ENCODE measurements around the gene RCL1.

DNA sequence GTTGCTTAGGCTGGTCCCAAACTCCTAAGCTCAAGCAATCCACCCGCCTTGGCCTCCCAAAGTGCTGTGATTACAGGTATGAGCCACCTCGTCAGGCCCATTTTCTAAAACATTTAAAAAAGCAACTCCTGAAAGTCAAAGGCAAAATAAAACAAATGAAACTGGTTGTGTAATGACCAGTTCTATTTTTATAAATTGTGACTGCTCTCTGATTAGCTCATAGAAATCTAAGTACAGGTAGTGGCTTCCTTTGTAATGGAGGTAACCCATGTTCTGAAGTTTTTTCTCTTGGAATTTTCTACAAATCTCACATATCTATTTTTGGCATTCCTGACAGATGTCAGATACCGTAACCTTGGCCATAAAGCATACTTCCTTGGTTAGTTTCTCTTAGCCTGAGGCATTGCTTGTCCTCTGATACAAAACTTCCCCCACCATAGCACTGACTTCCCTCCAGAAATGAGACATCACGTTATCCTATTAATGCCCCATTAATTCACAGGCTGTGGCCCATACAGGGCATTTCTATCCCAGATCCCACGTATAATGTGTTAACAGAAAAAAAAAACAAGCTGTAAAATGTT, 37.6 kb upstream of the RCL1 start:
- no peak for TF ChIP-seq EZH2phosphoT487 (conservative IDR thresholded peaks at IDR 0.05; ENCODE audit: low read length)
- TF ChIP-seq, protein P1, sequence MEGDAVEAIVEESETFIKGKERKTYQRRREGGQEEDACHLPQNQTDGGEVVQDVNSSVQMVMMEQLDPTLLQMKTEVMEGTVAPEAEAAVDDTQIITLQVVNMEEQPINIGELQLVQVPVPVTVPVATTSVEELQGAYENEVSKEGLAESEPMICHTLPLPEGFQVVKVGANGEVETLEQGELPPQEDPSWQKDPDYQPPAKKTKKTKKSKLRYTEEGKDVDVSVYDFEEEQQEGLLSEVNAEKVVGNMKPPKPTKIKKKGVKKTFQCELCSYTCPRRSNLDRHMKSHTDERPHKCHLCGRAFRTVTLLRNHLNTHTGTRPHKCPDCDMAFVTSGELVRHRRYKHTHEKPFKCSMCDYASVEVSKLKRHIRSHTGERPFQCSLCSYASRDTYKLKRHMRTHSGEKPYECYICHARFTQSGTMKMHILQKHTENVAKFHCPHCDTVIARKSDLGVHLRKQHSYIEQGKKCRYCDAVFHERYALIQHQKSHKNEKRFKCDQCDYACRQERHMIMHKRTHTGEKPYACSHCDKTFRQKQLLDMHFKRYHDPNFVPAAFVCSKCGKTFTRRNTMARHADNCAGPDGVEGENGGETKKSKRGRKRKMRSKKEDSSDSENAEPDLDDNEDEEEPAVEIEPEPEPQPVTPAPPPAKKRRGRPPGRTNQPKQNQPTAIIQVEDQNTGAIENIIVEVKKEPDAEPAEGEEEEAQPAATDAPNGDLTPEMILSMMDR (IDR thresholded peaks at IDR 0.05; ENCODE audit: insufficient read depth, low read length, poor library complexity, severe bottlenecking): no peak

All from SU-DHL-6 (cell line).